Measurements from ENCODE around the gene RGR.
A peak's percentile ranks its signal among the peaks of the same experiment; 100 is the strongest.

The RGR gene

DNA sequence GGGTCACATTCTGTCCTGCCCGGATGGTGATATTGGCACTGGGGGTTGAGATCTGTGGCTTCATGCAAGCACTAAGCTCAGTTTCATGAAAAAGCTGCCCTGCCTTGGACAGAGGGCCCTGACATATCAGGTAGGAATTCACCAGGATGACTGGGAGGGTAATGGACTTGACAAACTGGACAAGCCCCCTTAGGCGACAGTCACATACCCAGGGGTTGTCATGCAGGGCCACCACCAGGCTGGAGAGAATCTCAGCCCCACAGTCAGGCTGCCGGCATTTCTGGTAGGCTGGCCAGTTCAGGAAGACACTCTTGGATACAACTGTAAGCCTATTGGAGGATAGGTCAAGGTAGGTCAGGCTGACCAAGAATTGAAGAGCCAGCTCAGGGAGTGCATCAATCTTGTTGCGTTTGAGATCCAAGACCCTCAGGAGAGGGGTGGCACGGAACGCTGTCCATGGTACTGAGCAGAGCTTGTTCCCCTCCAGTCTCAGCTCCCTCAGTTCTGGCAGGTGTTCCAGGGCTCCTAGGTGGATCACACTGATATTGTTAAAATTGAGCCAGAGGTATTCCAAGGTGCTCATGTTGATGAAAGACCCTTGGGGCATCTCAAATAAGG is 20.3 kb upstream of the RGR start:
- DNase-seq: no peak

DNA sequence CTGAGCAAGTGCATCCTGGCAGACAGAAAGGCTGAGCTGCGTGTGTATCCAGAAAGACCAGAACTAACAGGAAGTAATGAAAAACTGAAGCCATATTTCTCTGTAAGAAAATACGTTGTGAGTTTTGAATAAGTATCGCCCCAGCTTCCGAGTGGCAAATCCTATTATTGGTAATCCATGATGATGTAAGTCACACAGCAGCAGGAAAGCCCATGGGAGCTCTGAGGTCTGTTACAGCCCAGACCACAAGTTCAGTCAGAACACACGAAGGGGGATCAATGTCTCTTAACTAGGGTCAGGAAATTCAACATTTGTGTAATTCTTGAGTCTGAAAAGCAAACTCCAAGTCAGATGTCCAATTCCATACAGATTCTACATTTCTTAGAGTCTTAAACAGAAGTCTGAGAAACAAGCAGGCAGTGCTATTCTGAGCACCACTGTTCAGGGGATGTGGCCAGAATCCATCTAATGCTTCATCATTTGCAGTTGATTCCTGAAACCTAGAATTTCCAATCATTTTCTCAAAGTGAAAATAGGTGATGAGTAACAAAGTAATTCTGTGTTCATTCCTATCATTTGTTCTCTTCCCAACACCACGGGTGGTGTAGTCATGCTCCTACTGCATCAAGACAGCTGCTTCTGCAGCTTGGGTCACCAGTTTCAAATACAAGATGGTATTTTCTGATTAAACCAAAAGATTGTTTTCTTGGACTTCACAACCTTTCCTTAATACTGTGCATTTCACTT is 19.3 kb upstream of the RGR start, which contains the start of gene LRIT2:
Gene LRIT2 (minus strand): TSS at position 118 of the 747 bp plus-strand sequence. CDS start 24 bp downstream, at position 94.
- DNase-seq: no peak

DNA sequence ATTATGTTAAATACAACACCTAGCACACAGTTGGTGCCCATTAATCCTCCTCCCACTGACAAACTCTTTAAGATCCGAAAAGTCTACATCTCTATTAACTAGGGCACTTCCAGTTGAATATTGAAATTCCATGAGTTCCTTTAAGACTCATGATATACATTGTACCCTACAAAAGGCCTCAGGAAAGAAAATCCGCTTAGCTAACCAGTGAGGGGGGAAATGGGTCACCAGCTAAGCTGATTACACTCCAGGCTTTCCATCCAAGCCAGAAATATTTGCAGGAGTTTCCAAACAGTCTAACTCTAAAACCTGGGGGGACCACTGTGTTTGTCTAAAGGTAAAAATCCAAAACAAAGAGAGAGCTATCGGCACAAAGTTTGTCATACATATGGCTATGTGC is 18.2 kb upstream of the RGR start:
- DNase-seq: no peak

DNA sequence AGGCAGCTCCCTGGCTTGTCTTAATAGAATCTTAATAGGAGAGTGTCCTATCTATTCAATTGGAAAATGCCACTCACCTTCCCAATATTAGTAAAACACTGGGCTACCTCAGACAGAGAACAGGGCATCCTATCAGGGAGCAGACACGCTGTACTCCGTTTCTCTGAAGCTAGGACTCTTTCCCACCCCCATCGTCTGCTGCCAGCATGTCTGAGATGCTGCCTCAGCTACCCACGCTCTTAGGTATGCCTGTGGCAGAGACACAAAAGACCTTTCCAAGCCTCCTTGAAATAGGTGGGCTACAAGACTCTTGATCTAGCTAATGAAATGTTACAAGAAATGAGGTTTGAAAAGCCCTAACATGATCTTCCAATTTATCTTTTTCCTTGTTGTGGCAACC is 17.0 kb upstream of the RGR start:
- no peak for DNase-seq

DNA sequence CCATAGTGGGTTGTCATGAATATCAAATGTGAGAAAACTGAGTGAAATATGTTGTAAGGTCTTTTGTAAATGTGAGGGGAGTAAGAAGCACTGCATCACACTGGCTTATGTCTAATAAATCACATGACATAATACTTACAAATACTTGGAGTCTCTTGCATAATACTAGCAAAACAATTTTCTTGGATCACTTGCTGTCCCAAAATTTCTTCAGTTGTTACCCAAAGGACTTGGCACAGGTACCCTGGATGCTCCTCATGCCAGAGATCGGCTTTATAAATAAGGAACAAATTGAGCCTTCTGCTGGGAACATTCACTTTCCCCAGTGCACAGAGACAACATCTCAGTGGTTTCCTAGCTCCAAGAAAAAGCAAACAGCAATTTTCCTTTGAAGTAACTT is 14.5 kb upstream of the RGR start:
- no peak for DNase-seq

DNA sequence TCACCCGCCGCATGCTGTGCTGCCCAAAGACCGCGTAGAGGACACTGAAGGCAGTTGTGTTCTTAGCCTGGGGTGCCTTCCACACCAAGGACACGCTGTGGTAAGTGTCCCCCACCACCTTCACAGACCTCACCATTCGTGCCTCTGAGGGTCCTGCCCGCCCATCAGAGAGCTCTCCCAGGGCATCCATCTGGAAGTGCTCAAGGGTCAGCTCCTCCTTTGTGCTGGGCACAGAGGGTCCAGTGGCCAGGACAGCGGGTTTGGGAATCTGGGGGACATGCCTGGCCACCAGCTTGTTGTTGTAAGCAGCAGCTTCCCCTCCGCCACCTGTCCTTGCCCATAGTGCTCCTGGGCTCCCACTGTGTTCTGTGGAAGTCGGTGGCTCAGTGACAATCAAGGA is 12.5 kb upstream of the RGR start:
- DNase-seq: no peak

DNA sequence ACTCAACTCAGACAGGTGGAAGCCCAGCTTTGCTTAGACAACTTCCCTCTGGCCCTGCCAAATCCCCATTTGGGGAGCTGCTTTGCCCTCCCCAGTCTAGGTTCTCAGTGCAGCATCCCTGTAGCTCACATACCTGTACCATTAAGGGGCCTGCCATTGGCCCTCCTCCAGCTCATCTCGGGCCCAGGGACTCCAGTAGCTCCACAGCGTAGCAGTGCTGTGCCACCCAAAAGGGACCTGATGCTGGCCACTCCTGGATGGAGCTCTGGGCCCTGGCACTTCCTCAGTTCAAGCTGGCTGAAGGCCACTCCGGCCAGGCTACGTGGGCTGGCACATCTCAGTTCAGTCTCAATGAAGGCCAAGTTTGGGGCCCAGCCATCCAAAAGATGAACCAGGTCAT is 10.9 kb upstream of the RGR start:
- DNase-seq: no peak

DNA sequence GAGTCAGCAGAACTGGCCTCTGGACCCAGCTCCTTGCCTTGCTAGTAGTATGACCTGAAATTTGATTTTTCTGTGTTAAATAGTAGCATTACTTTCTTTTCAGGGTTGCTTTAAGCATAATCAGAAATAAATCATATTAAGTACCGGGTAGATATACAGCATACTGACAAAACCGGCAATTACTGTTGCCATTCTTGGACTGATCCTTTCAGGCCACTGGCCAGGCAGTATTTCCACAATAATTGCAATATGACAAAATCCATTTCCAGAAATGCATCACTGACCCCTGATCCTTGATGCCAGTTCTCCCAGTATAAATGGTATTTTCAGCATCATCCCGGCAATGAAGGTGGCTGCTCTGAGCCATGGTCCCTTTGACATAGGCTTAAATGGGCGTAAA is 10.4 kb upstream of the RGR start:
- no peak for DNase-seq

DNA sequence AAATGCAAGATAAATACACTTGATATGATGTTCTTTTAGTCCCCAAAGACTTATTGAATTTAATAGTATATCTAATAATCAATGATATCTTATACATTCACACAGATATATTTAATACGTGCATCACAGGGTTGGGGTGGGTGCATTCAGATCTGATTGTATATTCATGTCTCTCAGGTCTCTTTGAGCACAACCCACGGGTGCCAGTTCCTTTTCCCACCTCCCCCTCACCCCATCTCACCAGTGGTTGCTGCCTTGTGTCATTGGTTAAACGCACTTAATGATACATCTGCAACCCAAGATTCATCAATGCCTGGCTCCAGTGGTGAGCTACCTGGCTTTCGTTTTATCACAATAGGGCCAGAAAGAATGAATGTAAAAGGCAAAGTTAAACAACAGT is 9.8 kb upstream of the RGR start:
- no peak for DNase-seq

DNA sequence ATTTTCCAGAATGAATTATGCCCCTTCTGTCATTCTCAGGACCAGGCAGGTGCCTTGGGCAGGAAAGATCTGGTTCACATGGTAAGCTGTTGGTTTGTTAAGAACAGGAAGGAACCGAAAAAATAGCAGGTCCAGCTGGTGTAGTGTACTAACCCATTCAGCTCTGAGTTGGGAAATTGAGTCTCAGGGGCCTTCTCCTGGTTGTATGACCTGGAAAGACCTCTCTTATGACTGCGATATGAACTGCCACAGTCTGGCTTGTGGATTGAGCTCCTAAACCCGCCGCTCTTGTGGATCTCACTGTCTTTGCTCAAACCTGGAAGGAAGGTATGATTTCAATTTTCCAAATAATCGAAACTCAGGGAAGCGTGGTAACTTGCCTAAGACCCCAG is 8.1 kb upstream of the RGR start:
- DNase-seq: no peak

DNA sequence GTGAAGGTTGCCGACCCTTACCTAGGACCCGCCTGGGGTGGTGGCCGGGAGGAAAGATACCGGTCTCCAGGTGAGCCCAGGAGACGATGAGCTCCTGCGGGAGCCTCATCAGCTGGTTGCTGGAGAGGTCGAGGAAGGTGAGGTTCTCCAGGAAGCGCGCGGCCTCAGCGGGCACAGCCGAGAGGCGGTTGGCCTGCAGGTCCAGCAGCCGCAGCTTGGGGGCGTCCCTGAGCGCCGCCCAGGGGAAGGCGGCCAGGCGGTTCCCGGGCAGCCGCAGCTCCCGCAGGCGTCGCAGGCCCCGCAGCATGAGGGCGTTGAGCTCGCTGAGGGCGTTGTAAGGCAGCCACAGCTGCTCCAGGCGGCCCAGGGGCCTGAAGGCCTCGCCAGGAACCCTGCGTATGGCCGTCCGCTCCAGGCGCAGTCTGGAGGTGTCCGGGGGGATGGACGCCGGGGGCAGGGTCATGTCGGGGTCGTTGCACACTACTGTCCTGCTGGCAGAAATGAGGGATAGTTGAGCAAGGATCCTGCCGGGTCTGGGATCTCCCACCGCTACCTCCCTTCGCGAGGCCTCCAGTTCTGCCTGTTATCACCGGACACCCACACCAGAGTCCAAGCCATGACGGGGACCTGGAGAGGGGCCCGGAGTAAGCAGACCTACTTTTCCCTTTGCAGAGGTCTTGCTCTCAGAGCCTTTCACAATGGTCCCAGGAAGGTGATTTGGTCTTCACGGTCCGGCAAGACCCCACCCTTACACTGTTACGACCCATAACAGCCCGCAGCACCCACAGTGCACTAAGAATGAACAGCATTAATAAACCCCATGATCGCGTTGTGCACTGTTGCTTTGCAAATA is 7.4 kb upstream of the RGR start:
- DNase-seq: peak; percentile 36

DNA sequence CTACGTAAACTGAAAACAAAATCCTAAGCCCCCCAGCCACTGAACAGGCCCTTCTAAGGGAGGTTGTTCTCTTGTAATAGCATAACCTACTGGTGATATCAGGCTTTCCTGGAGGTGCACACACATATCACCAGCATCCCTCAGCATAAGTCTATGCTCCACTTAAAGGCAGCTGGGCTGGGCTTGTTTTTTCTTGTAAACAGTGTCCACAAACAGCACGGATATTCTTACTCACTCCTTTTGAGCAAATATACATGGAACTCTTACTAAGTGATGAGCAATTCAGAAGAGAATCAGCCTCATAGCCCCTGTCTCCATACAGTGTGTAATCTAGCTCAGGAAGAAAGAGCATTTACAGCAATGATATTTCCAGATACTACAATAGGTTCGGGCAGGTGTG is 5.9 kb upstream of the RGR start:
- no peak for DNase-seq

DNA sequence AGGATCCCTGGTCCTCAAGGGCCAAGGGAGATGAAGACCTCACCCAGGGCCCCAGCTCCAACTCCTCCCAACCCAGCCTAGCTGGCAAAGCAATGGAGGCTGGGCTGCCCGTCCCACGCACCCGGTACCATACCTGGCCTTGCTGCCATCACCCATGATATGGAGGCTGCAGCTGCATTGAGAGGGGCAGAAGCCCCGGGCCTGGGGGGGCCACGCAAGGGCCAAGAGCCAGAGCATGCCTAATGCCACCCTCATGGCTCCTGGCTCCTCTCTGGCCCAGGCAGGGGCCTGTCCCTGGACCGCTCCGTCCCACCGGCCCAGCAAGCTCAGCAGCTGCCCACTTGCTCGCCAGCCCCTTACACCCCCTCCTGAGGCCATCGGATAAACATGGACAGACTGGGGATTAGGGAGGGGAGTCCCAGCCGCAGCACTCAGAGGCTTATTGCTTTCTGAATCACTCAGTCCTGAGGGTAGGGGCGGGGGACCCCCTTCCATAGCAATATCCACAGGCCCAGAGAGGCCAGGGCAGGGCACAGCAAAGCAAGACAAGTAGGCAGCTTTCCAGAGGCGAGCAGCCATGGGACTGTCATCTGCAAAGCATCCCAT is 3.6 kb upstream of the RGR start, which contains the start of gene LRIT1:
Gene LRIT1 (minus strand): TSS at position 362 of the 606 bp plus-strand sequence. CDS start 107 bp downstream, at position 255.
- DNase-seq: no peak

DNA sequence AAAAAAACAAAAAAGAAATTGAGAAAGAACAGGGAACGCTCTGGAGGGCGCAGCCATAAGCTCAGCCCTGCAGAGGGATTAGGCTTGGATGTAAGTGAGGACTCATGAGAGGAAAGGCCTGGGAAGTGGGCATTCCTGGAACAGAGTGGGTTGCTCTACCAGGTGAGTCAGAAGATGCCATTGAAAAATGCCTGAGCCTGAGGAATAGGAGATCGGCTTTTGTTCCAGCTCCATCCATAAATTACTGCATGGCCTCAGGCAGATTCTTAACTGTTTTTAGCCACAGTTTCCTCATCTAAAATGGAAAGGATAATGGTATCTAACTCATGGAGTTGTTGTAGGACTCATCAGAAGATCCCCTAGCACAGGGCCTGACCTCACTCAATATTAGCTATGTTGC is 1.1 kb upstream of the RGR start:
- no peak for DNase-seq

DNA sequence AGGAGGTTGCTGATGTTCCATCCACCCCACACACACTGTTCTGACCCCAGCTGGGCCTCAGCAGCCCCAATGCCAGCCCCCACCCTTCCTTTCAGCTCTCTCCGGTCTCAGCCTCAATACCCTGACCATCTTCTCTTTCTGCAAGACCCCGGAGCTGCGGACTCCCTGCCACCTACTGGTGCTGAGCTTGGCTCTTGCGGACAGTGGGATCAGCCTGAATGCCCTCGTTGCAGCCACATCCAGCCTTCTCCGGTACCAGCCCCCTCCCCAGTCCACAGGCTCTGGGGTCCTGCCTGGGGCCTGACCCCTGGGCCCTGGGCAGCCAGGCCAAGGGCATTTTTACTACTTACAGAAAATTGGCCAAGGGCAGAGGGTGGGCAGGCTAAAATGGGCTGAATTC is 2.6 kb downstream of the RGR start:
- DNase-seq: no peak

DNA sequence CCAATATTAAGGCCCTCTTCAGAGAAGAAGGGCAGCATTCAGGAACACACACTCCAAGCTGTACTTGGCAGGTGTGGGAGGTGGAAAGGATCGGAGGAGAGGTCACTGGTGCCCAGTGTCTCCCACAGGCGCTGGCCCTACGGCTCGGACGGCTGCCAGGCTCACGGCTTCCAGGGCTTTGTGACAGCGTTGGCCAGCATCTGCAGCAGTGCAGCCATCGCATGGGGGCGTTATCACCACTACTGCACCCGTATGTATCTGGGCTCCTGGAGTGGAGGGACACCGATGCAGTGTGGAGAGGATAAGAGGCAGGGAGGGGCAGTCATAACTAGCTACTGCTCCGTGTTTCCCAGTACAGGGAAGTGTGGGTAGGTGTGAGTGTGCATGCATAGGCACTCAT is 3.9 kb downstream of the RGR start:
- DNase-seq: no peak

DNA sequence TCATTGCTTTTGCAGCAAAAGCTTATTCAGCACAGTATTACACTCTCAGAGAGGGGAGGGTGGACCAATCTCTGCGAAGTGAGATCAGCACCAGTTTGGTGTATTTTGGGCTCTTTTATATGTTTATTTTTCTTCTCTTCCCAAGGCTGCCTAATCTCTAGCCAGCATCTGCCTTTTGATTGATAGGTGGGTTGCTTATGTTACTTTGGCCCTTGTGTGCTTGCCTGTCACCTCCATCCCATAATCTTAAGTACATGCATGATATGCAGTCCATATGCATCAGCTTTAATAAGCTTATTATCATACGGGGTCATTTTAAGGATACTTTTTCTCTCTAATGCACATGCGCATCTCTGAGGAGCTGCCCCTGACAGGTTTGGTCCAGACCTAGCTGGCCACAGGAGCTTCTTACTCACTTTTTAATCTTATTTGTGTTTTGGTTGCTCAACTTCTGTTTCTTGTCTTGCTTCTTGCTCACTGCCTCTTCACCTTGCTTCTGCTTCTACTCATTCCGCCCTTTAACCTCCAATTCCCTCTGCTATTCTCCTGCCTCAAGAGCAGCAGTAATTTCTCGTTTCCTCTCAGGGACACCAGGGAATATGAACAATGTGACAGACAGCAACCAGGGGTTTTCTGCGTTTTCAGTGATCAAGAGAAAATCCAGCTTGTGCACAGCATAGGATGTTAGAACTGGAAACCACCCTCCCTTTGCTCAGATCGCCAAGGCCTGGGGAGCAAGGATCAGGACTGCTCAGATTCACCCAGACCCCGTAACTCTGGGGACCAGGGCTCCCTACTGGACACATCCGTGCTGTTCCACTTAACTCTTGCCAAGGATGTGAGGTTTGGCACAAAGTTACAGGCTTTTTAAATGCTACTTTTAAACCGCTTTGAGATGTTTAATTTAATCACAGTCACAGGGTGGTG is 10.0 kb downstream of the RGR start:
- DNase-seq: no peak

DNA sequence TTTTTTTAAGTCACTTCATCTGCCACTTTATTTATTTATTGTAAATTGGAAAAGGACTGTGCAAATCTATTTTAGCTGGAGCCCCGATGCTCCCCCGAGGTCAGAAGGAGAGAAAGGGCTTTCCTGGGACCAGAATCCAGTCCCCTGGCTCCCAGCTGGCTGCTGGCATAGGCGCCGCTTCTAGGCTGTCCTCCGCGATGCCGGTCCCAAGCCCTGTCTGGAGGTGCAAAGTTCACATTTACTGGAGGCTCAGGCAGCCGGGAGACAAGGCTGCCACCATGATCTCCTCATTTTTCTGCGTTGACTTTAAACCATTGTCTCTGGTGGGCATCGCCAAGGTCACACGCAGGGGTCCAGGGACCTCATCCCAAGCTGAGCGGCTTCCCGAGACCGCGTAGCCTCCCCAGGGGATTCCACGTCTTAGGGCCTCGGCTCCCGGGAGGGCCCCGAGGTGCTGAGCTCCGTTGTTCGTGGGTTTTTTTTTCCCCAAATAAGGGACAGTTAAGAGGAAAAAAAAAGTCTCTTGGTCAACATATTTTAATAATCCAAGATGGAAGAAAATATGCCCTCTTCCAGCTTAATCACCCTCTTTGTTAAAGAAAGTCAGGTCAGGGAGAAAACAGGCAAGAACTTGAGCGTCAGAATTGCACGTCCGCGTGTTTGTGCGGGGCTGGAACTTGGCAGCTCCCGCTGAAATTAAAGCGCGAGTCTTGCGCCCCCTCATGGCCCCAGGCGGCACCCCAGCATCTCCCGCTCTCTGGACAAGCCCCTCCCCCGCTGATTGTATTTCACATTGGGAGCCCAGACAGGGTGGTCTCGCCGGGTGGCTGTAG is 11.9 kb downstream of the RGR start:
- peak; percentile 80 for DNase-seq

DNA sequence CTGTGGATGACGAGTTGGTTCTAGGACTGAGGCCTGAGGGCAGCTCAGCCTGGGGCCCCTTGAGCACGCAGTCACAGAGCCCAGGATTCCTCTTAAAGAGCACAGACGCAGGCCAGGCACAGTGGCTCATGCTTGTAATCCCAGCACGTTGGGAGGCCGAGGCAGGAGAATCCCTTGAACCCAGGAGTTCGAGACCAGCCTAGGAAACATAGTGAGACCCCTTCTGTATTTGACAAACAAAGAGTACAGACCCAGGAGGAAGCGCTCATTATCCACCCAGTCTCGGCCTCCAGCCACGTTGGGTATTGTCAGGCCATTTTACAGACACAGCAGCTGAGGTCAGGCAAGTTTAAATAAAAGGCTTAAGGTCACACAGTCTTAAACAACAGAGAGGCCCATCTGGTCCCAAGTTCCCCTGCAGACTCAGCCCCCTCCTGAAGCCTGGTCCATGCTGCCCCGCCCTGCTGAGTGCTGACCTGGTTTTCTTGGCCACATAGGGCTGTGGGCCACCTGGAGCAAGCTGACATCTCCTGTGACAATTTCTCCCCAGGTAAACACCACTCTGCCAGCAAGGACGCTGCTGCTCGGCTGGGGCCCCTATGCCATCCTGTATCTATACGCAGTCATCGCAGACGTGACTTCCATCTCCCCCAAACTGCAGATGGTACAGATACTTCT is 12.6 kb downstream of the RGR start:
- DNase-seq: no peak

DNA sequence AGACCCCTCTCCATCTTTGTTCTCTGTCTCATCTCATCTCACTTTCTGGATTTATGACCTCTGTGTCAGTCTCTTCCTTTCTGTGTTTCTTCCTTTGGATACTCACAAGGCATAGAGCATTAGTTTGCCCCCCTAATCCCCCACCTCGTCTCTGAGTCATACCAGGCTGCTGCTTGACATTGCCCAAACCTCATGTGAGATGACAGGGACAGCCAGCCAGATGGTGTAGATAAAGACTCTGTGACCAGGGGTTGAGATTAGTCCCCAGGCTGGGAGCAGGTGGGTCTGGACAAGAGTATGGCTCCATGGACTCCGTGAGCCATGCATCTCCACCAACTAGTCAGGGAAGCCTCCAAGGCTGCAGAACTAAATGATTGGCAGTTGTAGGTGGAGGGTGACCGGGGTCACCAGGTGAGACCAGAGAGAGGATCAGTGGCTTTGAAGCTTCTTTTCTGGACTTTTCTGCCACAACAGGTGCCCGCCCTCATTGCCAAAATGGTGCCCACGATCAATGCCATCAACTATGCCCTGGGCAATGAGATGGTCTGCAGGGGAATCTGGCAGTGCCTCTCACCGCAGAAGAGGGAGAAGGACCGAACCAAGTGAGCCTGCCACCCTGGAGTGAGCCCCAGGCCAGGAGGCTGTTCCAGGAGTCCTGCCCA is 13.3 kb downstream of the RGR start:
- no peak for DNase-seq
